B cell (primary cell): ENCODE results near the gene SLCO3A1. TPM values are rescaled to one million over a fixed set of nuclear protein-coding genes. Genes with fewer than 3 reads are reported as not detected.

Experiments used
- ATAC-seq: fragments of 200-7000 bp; cut with Tn5 transposase; one replicate; pipeline ENCODE4 v1.10.0; 2021; ENCODE audit warnings: low read depth, mild to moderate bottlenecking, moderate number of reproducible peaks, moderate library complexity
- CTCF ChIA-PET: fragments of 350-600 bp; sonication (Branson Sonifier 250); formaldehyde crosslinking; loops from one replicate; lab custom pipeline; 2021; ENCODE audit warnings: antibody characterized with exemption, inconsistent platforms; lab: Charles Lee
- POLR2A ChIA-PET: fragments of 350-600 bp; sonication (Branson Sonifier 250); formaldehyde crosslinking; loops from one replicate; lab custom pipeline; 2021; ENCODE audit warnings: antibody characterized with exemption; lab: Charles Lee
- DNase-seq: peaks from one replicate; pipeline ENCODE4 v3.0.0; 2013
- H2AFZ ChIP-seq: 2 replicates; pipeline ENCODE4 v1.6.1; 2012; ENCODE audit warnings: mild to moderate bottlenecking, low read depth, low read length; ENCODE audit not compliant: insufficient read depth, poor library complexity, severe bottlenecking
- H3K27ac ChIP-seq, 2 donors: 1 replicate in 1 of 2; 2 replicates in 1 of 2; pipeline ENCODE4 v1.5.1; 2012 to 2013; ENCODE audit warnings: low read length in 2 of 2, mild to moderate bottlenecking in 2 of 2, moderate library complexity in 1 of 2
- H3K27me3 ChIP-seq, 4 experiments: fragments of 200-600 bp in 1 of 4; sonication (generic) in 1 of 4; replicated peaks in 1 of 4; 1 replicate in 2 of 4; 2 replicates in 2 of 4; pipeline versions ENCODE4 v1.6.1 to v1.7.0; 2013 to 2016; ENCODE audit warnings: low read length in 3 of 4, mild to moderate bottlenecking in 2 of 4, mixed read lengths in 1 of 4, moderate library complexity in 1 of 4; ENCODE audit not compliant: insufficient read depth in 4 of 4, control insufficient read depth in 3 of 4; ENCODE audit errors: control extremely low read depth in 1 of 4
- H3K36me3 ChIP-seq, 2 experiments: replicated peaks in 1 of 2; 1 replicate in 1 of 2; 2 replicates in 1 of 2; pipeline versions ENCODE4 v1.6.1 to v1.7.1; 2013; ENCODE audit warnings: low read length in 1 of 2; ENCODE audit not compliant: insufficient read depth in 2 of 2, control insufficient read depth in 1 of 2; ENCODE audit errors: control extremely low read depth in 1 of 2, extremely low read depth in 1 of 2
- H3K4me1 ChIP-seq, 2 donors: fragments of 200-600 bp in 1 of 2; sonication (generic) in 1 of 2; 1 replicate in 1 of 2; 2 replicates in 1 of 2; pipeline versions ENCODE4 v1.5.1 to v1.6.1; 2013 to 2017; ENCODE audit warnings: low read length in 2 of 2; ENCODE audit not compliant: control insufficient read depth in 2 of 2, insufficient read depth in 2 of 2
- H3K4me2 ChIP-seq: replicated peaks from 2 replicates; pipeline ENCODE3; 2012; ENCODE audit warnings: mild to moderate bottlenecking, low read depth, low read length; ENCODE audit not compliant: poor library complexity, severe bottlenecking
- H3K4me3 ChIP-seq, 5 experiments: fragments of 200-600 bp in 1 of 5; sonication (generic) in 1 of 5; 1 replicate in 3 of 5; 2 replicates in 2 of 5; pipeline versions ENCODE4 v1.5.1 to v1.7.0; 2011 to 2016; ENCODE audit warnings: low read length in 4 of 5, mild to moderate bottlenecking in 4 of 5, low read depth in 2 of 5, control low read depth in 1 of 5, moderate library complexity in 1 of 5; ENCODE audit not compliant: insufficient read depth in 1 of 5; ENCODE audit errors: control extremely low read depth in 1 of 5, extremely low read depth in 1 of 5
- H3K79me2 ChIP-seq: fragments of 200-600 bp; sonication (generic); one replicate; pipeline ENCODE4 v1.6.0; 2016; ENCODE audit warnings: low read length; ENCODE audit not compliant: control insufficient read depth, insufficient read depth
- H3K9ac ChIP-seq: fragments of 200-600 bp; sonication (generic); 2 replicates; pipeline ENCODE4 v1.6.1; 2017; ENCODE audit warnings: mild to moderate bottlenecking, low read length, moderate library complexity
- H3K9me3 ChIP-seq, 3 donors: one replicate each; pipeline versions ENCODE4 v1.6.1 to v1.7.1; 2013; ENCODE audit warnings: low read length in 2 of 3; ENCODE audit not compliant: control insufficient read depth in 2 of 3, insufficient read depth in 1 of 3; ENCODE audit errors: control extremely low read depth in 1 of 3
- H4K20me1 ChIP-seq: 2 replicates; pipeline ENCODE4 v1.6.0; 2012; ENCODE audit warnings: mild to moderate bottlenecking, low read length; ENCODE audit not compliant: insufficient read depth, control insufficient read depth, poor library complexity, severe bottlenecking
- H3K27ac Mint-ChIP-seq: one replicate; pipeline ENCODE4 v1.8.0; 2021; ENCODE audit warnings: mixed read lengths
- H3K27me3 Mint-ChIP-seq: one replicate; pipeline ENCODE4 v1.8.0; 2021; ENCODE audit warnings: mixed read lengths
- H3K4me1 Mint-ChIP-seq: one replicate; pipeline ENCODE4 v1.8.0; 2021; ENCODE audit warnings: mixed read lengths
- H3K4me3 Mint-ChIP-seq: one replicate; pipeline ENCODE4 v1.8.0; 2021; ENCODE audit warnings: mixed read lengths
- H3K9me3 Mint-ChIP-seq: one replicate; pipeline ENCODE4 v1.8.0; 2022; ENCODE audit warnings: mixed read lengths; ENCODE audit not compliant: insufficient read depth
- CTCF ChIP-seq: fragments of 200-600 bp; IDR thresholded peaks from one replicate; pipeline ENCODE4 v1.8.0; 2022; ENCODE audit warnings: antibody characterized with exemption, mild to moderate bottlenecking
- EZH2 ChIP-seq: IDR thresholded peaks from 2 replicates; pipeline ENCODE4 v1.6.1; 2012; ENCODE audit warnings: borderline replicate concordance, low read depth, mild to moderate bottlenecking, moderate library complexity, low read length; ENCODE audit not compliant: insufficient read depth, poor library complexity, severe bottlenecking
- WGBS: methylation state at CpG from one replicate; pipeline ENCODE4 v1.1.5; 2013; ENCODE audit warnings: missing lambda C conversion rate; ENCODE audit not compliant: insufficient coverage; 5-methylcytosine and 5-hydroxymethylcytosine counted together
- intact Hi-C: fragments of 100-400 bp; cut with micrococcal nuclease; formaldehyde crosslinking; loops from one replicate; pipeline ENCODE4 v1.10.0; 2022
- polyA plus RNA-seq: library from polyadenylated mRNA; depleted of rRNA; stranded (reverse); fragments of >200 nt; gene quantifications from 2 replicates; pipeline ENCODE4 v1.2.3, GENCODE V29; 2012
- total RNA-seq, 2 donors: library from RNA; stranded (reverse); fragments of 120-200 nt in 1 of 2; gene quantifications; 1 replicate in 1 of 2; 2 replicates in 1 of 2; pipeline versions ENCODE4 v1.2.3 to v1.2.4, GENCODE V29; 2013 to 2022

Gene SLCO3A1
- total and polyA plus RNA-seq, 2 donors (not counting 1 experiment from before 2014, with no cell fraction given): 0.99 to 2.3 TPM

GRCh38 chr15:91936182-91936775, 82.8 kb downstream of the SLCO3A1 start:
- DNase-seq (no peak), ATAC-seq (no peak)
- H4K20me1 ChIP-seq: no peaks in the 10 kb centered on the region
- CTCF ChIA-PET: no interaction called here
- POLR2A ChIA-PET: no interaction called here
- no peaks in the 10 kb centered on the region for H3K9me3 Mint-ChIP-seq
- H3K36me3 ChIP-seq: no peaks in the 10 kb centered on the region
- H3K9me3 ChIP-seq: no peaks in the 10 kb centered on the region
- H3K27me3 Mint-ChIP-seq: no peaks in the 10 kb centered on the region
- H3K4me1 Mint-ChIP-seq: no peaks in the 10 kb centered on the region
- no peaks in the 10 kb centered on the region for H3K79me2 ChIP-seq
- H3K27me3 ChIP-seq: no peaks in the 10 kb centered on the region
- 96% methylated on average over 4 of the region's 7 CpGs for WGBS
- no peak overlapping the region for H3K4me3 ChIP-seq
- TF ChIP-seq EZH2 (no peak), CTCF (no peak)
- H3K4me3 Mint-ChIP-seq: no peak overlapping the region
- intact Hi-C loops: no loop called here
- no peak overlapping the region for H3K9ac ChIP-seq
- no peak overlapping the region for H2AFZ ChIP-seq
- H3K27ac ChIP-seq: no peak overlapping the region
- no peak overlapping the region for H3K27ac Mint-ChIP-seq
- no peak overlapping the region for H3K4me2 ChIP-seq
- no peaks in the 10 kb centered on the region for H3K4me1 ChIP-seq

GRCh38 chr15:91936927-91937326, 83.4 kb downstream of the SLCO3A1 start:
- Histone ChIP-seq H3K27me3 (no peaks in the 10 kb centered on the region), H3K9me3 (no peaks in the 10 kb centered on the region), H3K9ac (no peak overlapping the region), H3K4me1 (no peaks in the 10 kb centered on the region), H3K4me2 (no peak overlapping the region), H3K36me3 (no peaks in the 10 kb centered on the region), H3K27ac (no peak overlapping the region), H3K4me3 (no peak overlapping the region), H3K79me2 (no peaks in the 10 kb centered on the region), H2AFZ (no peak overlapping the region), H4K20me1 (no peaks in the 10 kb centered on the region)
- ATAC-seq (no peak), DNase-seq (no peak)
- POLR2A ChIA-PET: no interaction called here
- TF ChIP-seq CTCF (no peak), EZH2 (no peak)
- Mint-ChIP-seq H3K9me3 (no peaks in the 10 kb centered on the region), H3K4me1 (no peaks in the 10 kb centered on the region), H3K27ac (no peak overlapping the region), H3K27me3 (no peaks in the 10 kb centered on the region), H3K4me3 (no peak overlapping the region)
- CTCF ChIA-PET: no interaction called here
- WGBS: 72% methylated on average over 2 of the region's 4 CpGs
- intact Hi-C loops: no loop called here
